Stimulated activated CD8-positive, alpha-beta memory T cell treated with anti-CD3 and anti-CD28 coated beads, Interleukin-4, amount 100 ng/mL, for 24 hours (primary cell): Measurements from ENCODE around the gene ST6GALNAC3.
"Not testable (repeated sequence)": the region's sequence is repeated elsewhere in the genome, so short reads cannot be mapped to it uniquely, and the experiment has no call there.

Source experiments
- DNase-seq: peaks from one replicate; pipeline ENCODE4 v3.0.0-alpha.2; 2020; ENCODE audit warnings: low read depth

Gene ST6GALNAC3

GRCh38 chr1:76074321-76075187 lies at the start of gene ST6GALNAC3:
Gene ST6GALNAC3 (plus strand): TSS chr1:76074746.
- DNase-seq = peak; percentile 70

GRCh38 chr1:76027341-76027740 lies 47.2 kb upstream of the ST6GALNAC3 start:
- no peak for DNase-seq

GRCh38 chr1:76029331-76029730 lies 45.2 kb upstream of the ST6GALNAC3 start:
- DNase-seq = no peak

GRCh38 chr1:76031496-76031895 lies 43.0 kb upstream of the ST6GALNAC3 start:
- DNase-seq = no peak

- DNase-seq = no peak
These were observed 40.6 kb upstream of the ST6GALNAC3 start for GRCh38 chr1:76033800-76034475.

- no peak for DNase-seq
These were observed 39.5 kb upstream of the ST6GALNAC3 start for GRCh38 chr1:76035053-76035452.

- DNase-seq = no peak
These were observed 37.2 kb upstream of the ST6GALNAC3 start for GRCh38 chr1:76037324-76037723.

- no peak for DNase-seq
These were observed 36.1 kb upstream of the ST6GALNAC3 start for GRCh38 chr1:76038287-76039004.

GRCh38 chr1:76046149-76046548 lies 28.4 kb upstream of the ST6GALNAC3 start:
- no peak for DNase-seq

GRCh38 chr1:76048219-76048618 lies 26.3 kb upstream of the ST6GALNAC3 start:
- DNase-seq = no peak

GRCh38 chr1:76048926-76049325 lies 25.6 kb upstream of the ST6GALNAC3 start:
- no peak for DNase-seq

- DNase-seq = no peak
These were observed 25.0 kb upstream of the ST6GALNAC3 start for GRCh38 chr1:76049498-76049897.

- not testable (repeated sequence) for DNase-seq
These were observed 24.5 kb upstream of the ST6GALNAC3 start for GRCh38 chr1:76050073-76050472.

GRCh38 chr1:76053021-76053420 lies 21.5 kb upstream of the ST6GALNAC3 start:
- no peak for DNase-seq

- no peak for DNase-seq
These were observed 20.2 kb upstream of the ST6GALNAC3 start for GRCh38 chr1:76054359-76054758.

GRCh38 chr1:76055987-76056386 lies 18.6 kb upstream of the ST6GALNAC3 start:
- DNase-seq = no peak

GRCh38 chr1:76059451-76059850 lies 15.1 kb upstream of the ST6GALNAC3 start:
- DNase-seq = no peak

- no peak for DNase-seq
These were observed 9.3 kb upstream of the ST6GALNAC3 start for GRCh38 chr1:76065270-76065669.

GRCh38 chr1:76066394-76066793 lies 8.2 kb upstream of the ST6GALNAC3 start:
- DNase-seq = no peak

GRCh38 chr1:76068542-76068941 lies 6.0 kb upstream of the ST6GALNAC3 start:
- DNase-seq = no peak

- no peak for DNase-seq
These were observed 5.5 kb upstream of the ST6GALNAC3 start for GRCh38 chr1:76068953-76069561.

GRCh38 chr1:76070538-76070937 lies 4.0 kb upstream of the ST6GALNAC3 start:
- DNase-seq = no peak
